K562 (cell line): ENCODE measurements around the gene CTTNBP2NL. TPM values are rescaled to one million over a fixed set of nuclear protein-coding genes. Genes with fewer than 3 reads are reported as not detected.

Experiments used
- ATAC-seq: fragments of 200-7000 bp; cut with Tn5 transposase; 3 replicates; pipeline ENCODE4 v1.9.1; 2020; ENCODE audit warnings: moderate library complexity
- BruUV-seq: library from RNA; stranded (reverse); fragments of 400-500 nt; replicated peaks from 2 replicates; lab custom pipeline; 2021; lab: Mats Ljungman, UMichigan
- CTCF ChIA-PET: fragments of 300-600 bp; formaldehyde crosslinking; extraction: SDS; loops from one replicate; lab custom pipeline; 2021; ENCODE audit warnings: low intra/inter-chr PET ratio; lab: Yijun Ruan, JAX
- POLR2A ChIA-PET: fragments of 300-600, 350-650 bp; sonication (Branson Sonifier 250); formaldehyde crosslinking; extraction: SDS; loops from one replicate; lab custom pipeline; 2021; ENCODE audit warnings: antibody characterized with exemption, inconsistent platforms; lab: Yijun Ruan, JAX
- DNase-seq, 4 experiments: peaks; one replicate each; pipeline versions ENCODE4 v3.0.0 to v3.0.0-alpha.2; 2011 to 2018; ENCODE audit warnings: low spot score in 3 of 4, mixed read lengths in 3 of 4; ENCODE audit errors: extremely low read depth in 1 of 4
- FAIRE-seq: peaks from 2 replicates; lab custom pipeline; 2011; peaks lifted over from hg19 to GRCh38; lab: Jason Lieb, UNC
- H2AFZ ChIP-seq: 2 replicates; pipeline ENCODE4 v1.6.0; 2011; ENCODE audit warnings: low read depth, low read length, control low read depth, inconsistent platforms
- H3K27ac ChIP-seq: fragments of 200-600 bp; 3 replicates; pipeline ENCODE4 v1.8.0; 2011; ENCODE audit warnings: low read depth, mild to moderate bottlenecking, control low read depth, inconsistent platforms, low read length, moderate library complexity, mixed read lengths; ENCODE audit errors: extremely low read depth
- H3K27me3 ChIP-seq, 2 experiments: fragments of 300-600 bp in 1 of 2; 2 replicates in 1 of 2; 3 replicates in 1 of 2; pipeline versions ENCODE4 v1.6.0 to v1.8.0; 2011; ENCODE audit warnings: inconsistent platforms in 2 of 2, low read length in 2 of 2, mild to moderate bottlenecking in 1 of 2, mixed read lengths in 1 of 2, moderate library complexity in 1 of 2; ENCODE audit not compliant: control insufficient read depth in 2 of 2, insufficient read depth in 2 of 2
- H3K36me3 ChIP-seq: fragments of 300-600 bp; 3 replicates; pipeline ENCODE4 v1.8.0; 2011; ENCODE audit warnings: mild to moderate bottlenecking, low read length, inconsistent platforms; ENCODE audit not compliant: control insufficient read depth, insufficient read depth
- H3K4me1 ChIP-seq, 2 experiments: fragments of 200-600 bp in 1 of 2; replicated peaks in 1 of 2; 2 replicates in 1 of 2; 3 replicates in 1 of 2; pipeline versions ENCODE4 v1.5.1 to v1.8.0; 2011; ENCODE audit warnings: inconsistent platforms in 2 of 2, low read length in 2 of 2, mild to moderate bottlenecking in 1 of 2, mixed read lengths in 1 of 2, moderate library complexity in 1 of 2; ENCODE audit not compliant: control insufficient read depth in 2 of 2, insufficient read depth in 2 of 2
- H3K4me2 ChIP-seq: 2 replicates; pipeline ENCODE4 v1.6.1; 2011; ENCODE audit warnings: low read length, control low read depth, inconsistent platforms, mixed read lengths; ENCODE audit not compliant: insufficient read depth
- H3K4me3 ChIP-seq: fragments of 200-600 bp; sonication (generic), shearing (Covaris generic); 2 replicates; pipeline ENCODE4 v1.5.1; 2016; ENCODE audit warnings: control low read depth, inconsistent platforms
- H3K79me2 ChIP-seq: fragments of 200-600 bp; 3 replicates; pipeline ENCODE4 v1.8.0; 2011; ENCODE audit warnings: low read length, inconsistent platforms; ENCODE audit not compliant: control insufficient read depth, insufficient read depth
- H3K9ac ChIP-seq, 2 experiments: 2 replicates each; pipeline versions ENCODE4 v1.6.0 to v1.6.1; 2011; ENCODE audit warnings: low read depth in 2 of 2, low read length in 2 of 2, control low read depth in 1 of 2, inconsistent platforms in 1 of 2, mild to moderate bottlenecking in 1 of 2, mixed read lengths in 1 of 2; ENCODE audit not compliant: insufficient read depth in 1 of 2
- H3K9me1 ChIP-seq: one replicate; pipeline ENCODE4 v1.6.0; 2011; ENCODE audit warnings: inconsistent platforms, mild to moderate bottlenecking, low read length, moderate library complexity; ENCODE audit not compliant: control insufficient read depth, insufficient read depth
- H3K9me3 ChIP-seq: replicated peaks from 2 replicates; pipeline ENCODE4 v1.5.1; 2011; ENCODE audit warnings: low read depth, low read length, inconsistent platforms; ENCODE audit not compliant: control insufficient read depth, insufficient read depth
- H4K20me1 ChIP-seq: replicated peaks from 2 replicates; pipeline ENCODE4 v1.6.1; 2011; ENCODE audit warnings: low read length, inconsistent platforms, mixed read lengths; ENCODE audit not compliant: control insufficient read depth, insufficient read depth
- ADNP ChIP-seq: fragments of 200-800 bp; sonication (Bioruptor generic); IDR thresholded peaks from 2 replicates; pipeline ENCODE4 v1.6.1; 2016; ENCODE audit warnings: missing genetic modification characterization, missing compliant biosample characterization
- CHCHD3 ChIP-seq: fragments of 250-450 bp; sonication (Bioruptor Pico); IDR thresholded peaks from 2 replicates; pipeline ENCODE4 v2.1.2; 2022; ENCODE audit warnings: mild to moderate bottlenecking
- GABPA ChIP-seq: fragments of 200-800 bp; sonication (Bioruptor generic); conservative IDR thresholded peaks from 2 replicates; pipeline ENCODE4 v1.6.1; 2016; ENCODE audit warnings: low read depth, missing genetic modification characterization, missing compliant biosample characterization
- HMBOX1 ChIP-seq: sonication (generic); IDR thresholded peaks from 2 replicates; pipeline ENCODE4 v1.6.1; 2016
- ZBTB43 ChIP-seq: sonication (generic); formaldehyde crosslinking; IDR thresholded peaks from 2 replicates; pipeline ENCODE4 v1.8.0; 2023; ENCODE audit warnings: mild to moderate bottlenecking, missing genetic modification reagents
- ZBTB9 ChIP-seq: fragments of 450-650 bp; formaldehyde crosslinking; IDR thresholded peaks from 2 replicates; pipeline ENCODE4 v1.4.0; 2020; ENCODE audit warnings: mild to moderate bottlenecking, moderate library complexity
- ZC3H4 ChIP-seq: sonication (generic); formaldehyde crosslinking; IDR thresholded peaks from 2 replicates; pipeline ENCODE4 v1.9.0; 2021; ENCODE audit warnings: missing genetic modification reagents, borderline replicate concordance
- whole genome bisulfite sequencing: fragments of 100-300 bp; shearing (Covaris generic); methylation state at CpG from one replicate; pipeline ENCODE4 v1.1.6; 2016; ENCODE audit warnings: low coverage, mixed read lengths; ENCODE audit not compliant: insufficient coverage; ENCODE audit errors: missing lambda C conversion rate; 5-methylcytosine and 5-hydroxymethylcytosine counted together
- in situ Hi-C: fragments of 300-500 bp; cut with MboI; formaldehyde crosslinking; loops from 4 replicates; pipeline ENCODE4 v1.15.0; 2018; ENCODE audit warnings: inconsistent platforms, mixed read lengths
- intact Hi-C: fragments of 100-400 bp; cut with micrococcal nuclease; formaldehyde crosslinking; loops from 2 replicates; pipeline ENCODE4 v1.14.2; 2022
- polyA plus RNA-seq, 8 experiments: library from polyadenylated mRNA; depleted of rRNA in 4 of 8; stranded (reverse) in 5 of 8; unstranded in 3 of 8; fragments of >200 nt; fragmentation: Nextera tagmentation in 2 of 8; fragmentation: Illumina TruSeq in 1 of 8; extraction: Ambion mirVana in 2 of 8; extraction: Trizol in 1 of 8; gene quantifications; 2 replicates each; pipeline versions ENCODE4 v1.2.1 to v1.2.3, GENCODE V29; 2011 to 2014; ENCODE audit warnings: inconsistent platforms in 1 of 8, missing spikeins in 1 of 8
- total RNA-seq, 7 experiments: library from RNA; depleted of rRNA in 6 of 7; stranded (reverse); fragments of >200 nt in 6 of 7; fragmentation: Illumina TruSeq in 2 of 7; extraction: Trizol in 2 of 7; gene quantifications; 2 replicates each; pipeline versions ENCODE4 v1.2.1 to v1.2.3, GENCODE V29; 2011 to 2021; ENCODE audit warnings: low replicate concordance in 1 of 7

CTTNBP2NL gene
- total and polyA plus RNA-seq, 9 of the 15 experiments (the other 6 are each of a cell fraction or from before 2014, with no cell fraction given) = 0.27 to 1.4 (median 0.62) TPM

- Histone ChIP-seq H3K27ac (no peak overlapping the region), H4K20me1 (no peaks in the 10 kb centered on the region), H3K9ac (no peak overlapping the region), H3K4me1 (no peaks in the 10 kb centered on the region), H3K36me3 (no peaks in the 10 kb centered on the region), H3K9me1 (no peaks in the 10 kb centered on the region), H3K4me3 (no peak overlapping the region), H3K4me2 (no peak overlapping the region), H2AFZ (no peak overlapping the region), H3K27me3 (peaks cover 2 to 5% of the 10 kb centered on the region in 2 experiments; a peak in 4 of 5 replicates), H3K9me3 (no peaks in the 10 kb centered on the region), H3K79me2 (no peaks in the 10 kb centered on the region)
- ChIA-PET POLR2A (interaction anchor here (0.7 kb wide), 2 partner anchors 20 to 1243 kb away, joined by 3 read pairs; no protein-coding TSS in a partner anchor), CTCF (no interaction called here)
- intact Hi-C loops = no loop called here
- DNase-seq (no peak), FAIRE-seq (no peak), ATAC-seq (no peak)
- in situ Hi-C loops = no loop called here
- no TSS peak for BruUV-seq
- WGBS = 20% methylated on average over 5 of the region's 5 CpGs
- TF ChIP-seq ZBTB9 (no peak), CHCHD3 (CRISPR knock-in tag) (no peak), HMBOX1 (no peak), GABPA (tag) (no peak), ZC3H4 (CRISPR knock-in tag) (no peak), ADNP (tag) (no peak), ZBTB43 (CRISPR knock-in tag) (no peak)
Measured at GRCh38 chr1:112488141-112488540, 92.1 kb downstream of the CTTNBP2NL start.
